ENCODE results near the gene SNAI3.

- no peak for TF ChIP-seq CTCF (IDR thresholded peaks at IDR 0.05; ENCODE audit: low read depth, low read length)
- TF ChIP-seq EZH2phosphoT487 (IDR thresholded peaks at IDR 0.05; ENCODE audit: low read depth) = no peak
Observed at GRCh38 chr16:88642881-88643643, 43.2 kb downstream of the SNAI3 start.

Data from OCI-LY3 (cell line).